ENCODE results near the gene AHRR.

AHRR gene

DNA sequence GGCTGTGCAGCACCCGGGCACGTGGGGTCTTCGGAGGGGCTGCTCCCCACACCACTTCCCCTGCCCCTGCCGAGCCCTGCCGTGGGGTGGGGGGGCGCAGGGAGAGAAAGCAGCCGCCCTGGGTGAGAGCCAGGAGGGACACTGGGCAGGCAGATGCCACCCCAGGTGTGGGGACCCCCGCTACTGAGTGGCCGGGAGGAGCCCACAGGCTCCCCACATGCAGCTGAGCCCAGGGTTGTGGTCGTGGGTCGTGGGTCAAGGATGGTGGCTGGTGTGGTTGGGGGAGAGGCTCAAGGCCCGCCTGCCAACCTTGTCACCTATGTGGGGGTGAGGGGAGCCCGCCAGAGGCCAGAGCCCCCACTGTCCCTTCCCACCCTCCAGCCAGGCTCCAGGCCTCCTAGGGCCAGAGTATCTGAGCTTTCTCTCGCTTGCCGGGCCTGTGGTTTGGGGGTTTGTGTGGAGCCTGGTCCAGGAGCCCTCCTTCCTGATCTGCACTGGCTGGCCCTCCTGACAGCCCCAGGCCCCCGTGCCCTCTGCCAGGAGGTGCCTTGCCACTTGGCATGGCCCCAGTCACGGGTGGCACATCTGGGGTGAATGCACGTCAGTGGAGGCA is 157.0 kb downstream of the AHRR start:
- TF ChIP-seq, protein P1, sequence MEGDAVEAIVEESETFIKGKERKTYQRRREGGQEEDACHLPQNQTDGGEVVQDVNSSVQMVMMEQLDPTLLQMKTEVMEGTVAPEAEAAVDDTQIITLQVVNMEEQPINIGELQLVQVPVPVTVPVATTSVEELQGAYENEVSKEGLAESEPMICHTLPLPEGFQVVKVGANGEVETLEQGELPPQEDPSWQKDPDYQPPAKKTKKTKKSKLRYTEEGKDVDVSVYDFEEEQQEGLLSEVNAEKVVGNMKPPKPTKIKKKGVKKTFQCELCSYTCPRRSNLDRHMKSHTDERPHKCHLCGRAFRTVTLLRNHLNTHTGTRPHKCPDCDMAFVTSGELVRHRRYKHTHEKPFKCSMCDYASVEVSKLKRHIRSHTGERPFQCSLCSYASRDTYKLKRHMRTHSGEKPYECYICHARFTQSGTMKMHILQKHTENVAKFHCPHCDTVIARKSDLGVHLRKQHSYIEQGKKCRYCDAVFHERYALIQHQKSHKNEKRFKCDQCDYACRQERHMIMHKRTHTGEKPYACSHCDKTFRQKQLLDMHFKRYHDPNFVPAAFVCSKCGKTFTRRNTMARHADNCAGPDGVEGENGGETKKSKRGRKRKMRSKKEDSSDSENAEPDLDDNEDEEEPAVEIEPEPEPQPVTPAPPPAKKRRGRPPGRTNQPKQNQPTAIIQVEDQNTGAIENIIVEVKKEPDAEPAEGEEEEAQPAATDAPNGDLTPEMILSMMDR (IDR thresholded peaks at IDR 0.05; ENCODE audit: control insufficient read depth, extremely low read depth, insufficient read depth), result no peak
- no peak overlapping the region for H3K4me3 ChIP-seq (ENCODE audit: low read depth, low read length)
- no peak for DNase-seq (ENCODE audit: low read depth)

DNA sequence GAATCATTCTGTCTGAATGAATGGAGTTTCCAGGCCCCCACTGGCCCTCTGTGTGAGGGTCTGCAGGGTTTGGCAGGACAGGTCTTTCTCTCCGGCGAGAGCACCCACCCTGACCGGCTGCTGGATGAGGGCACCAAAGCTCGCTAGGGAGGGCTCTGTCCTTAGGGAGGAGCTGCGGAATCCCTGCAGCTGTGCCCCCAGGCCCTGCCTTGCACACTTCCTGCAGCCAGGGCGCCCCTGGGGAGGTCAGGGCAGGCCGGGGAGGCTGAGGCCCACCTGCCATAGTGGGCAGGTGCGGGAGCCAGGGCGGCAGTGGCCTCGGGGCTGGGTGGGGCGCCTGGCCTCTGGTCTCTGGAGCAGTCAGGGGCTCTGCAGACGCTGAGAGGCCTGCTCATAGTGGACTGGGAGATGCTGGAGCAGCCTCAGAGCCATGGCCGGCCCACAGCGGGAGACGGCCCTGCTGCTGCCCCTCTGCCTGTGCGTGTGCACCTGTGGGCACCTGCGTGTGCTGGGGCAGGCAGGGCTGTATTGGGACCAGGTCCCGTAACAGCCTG is 157.5 kb downstream of the AHRR start:
- no peak for DNase-seq (ENCODE audit: low read depth)
- TF ChIP-seq, protein P1 (IDR thresholded peaks at IDR 0.05; ENCODE audit: control insufficient read depth, extremely low read depth, insufficient read depth), result no peak
- H3K4me3 ChIP-seq (ENCODE audit: low read depth, low read length), result no peak overlapping the region

- DNase-seq (ENCODE audit: low read depth), result no peak
- H3K4me3 ChIP-seq (ENCODE audit: low read depth, low read length), result no peak overlapping the region
- TF ChIP-seq, protein P1 (IDR thresholded peaks at IDR 0.05; ENCODE audit: control insufficient read depth, extremely low read depth, insufficient read depth), result no peak
These were observed 158.2 kb downstream of the AHRR start for GRCh38 chr5:479566-480319.

DNA sequence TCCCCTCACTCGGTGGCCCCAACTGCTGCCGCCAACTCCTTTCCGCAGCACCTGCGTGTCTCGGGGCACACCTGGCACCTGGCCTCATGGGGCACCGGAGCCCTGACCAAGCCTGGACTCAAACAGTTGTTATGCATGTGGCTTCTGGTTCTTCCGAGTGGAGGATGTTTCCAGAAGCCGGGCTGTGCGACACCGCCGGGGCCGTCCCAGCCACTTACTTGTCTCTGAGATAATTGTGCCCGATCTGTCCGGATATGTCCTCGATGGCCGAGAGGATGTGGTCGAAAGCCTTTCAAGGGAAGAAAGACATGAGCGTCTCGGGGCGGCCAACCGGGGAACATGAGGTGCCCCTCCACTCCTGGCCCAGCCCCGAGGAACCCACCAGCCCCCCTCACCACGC is 159.8 kb downstream of the AHRR start:
- no peak overlapping the region for H3K4me3 ChIP-seq (ENCODE audit: low read depth, low read length)
- TF ChIP-seq, protein P1 (IDR thresholded peaks at IDR 0.05; ENCODE audit: control insufficient read depth, extremely low read depth, insufficient read depth), result no peak
- no peak for DNase-seq (ENCODE audit: low read depth)

DNA sequence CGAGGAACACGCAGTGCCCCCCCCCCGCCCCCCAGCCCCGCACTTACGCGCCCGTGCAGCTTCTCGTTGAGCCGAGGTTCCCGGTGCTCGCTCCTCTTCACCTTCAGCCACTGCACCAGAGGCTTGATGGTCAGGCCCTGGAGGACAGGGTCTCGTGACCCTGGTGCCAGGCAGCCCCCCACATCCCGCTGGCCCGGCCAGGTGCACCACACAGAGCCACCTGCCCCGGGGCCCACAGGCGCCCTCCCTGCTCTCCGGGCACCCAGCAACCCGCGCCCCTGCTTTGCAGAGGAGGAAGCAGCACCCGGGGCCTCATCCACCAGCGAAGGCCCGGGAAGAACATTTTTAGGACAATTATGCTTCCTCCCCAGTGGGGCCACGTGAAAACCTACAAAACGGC is 160.5 kb downstream of the AHRR start:
- H3K4me3 ChIP-seq (ENCODE audit: low read depth, low read length), result no peak overlapping the region
- TF ChIP-seq, protein P1 (IDR thresholded peaks at IDR 0.05; ENCODE audit: control insufficient read depth, extremely low read depth, insufficient read depth), result no peak
- no peak for DNase-seq (ENCODE audit: low read depth)

DNA sequence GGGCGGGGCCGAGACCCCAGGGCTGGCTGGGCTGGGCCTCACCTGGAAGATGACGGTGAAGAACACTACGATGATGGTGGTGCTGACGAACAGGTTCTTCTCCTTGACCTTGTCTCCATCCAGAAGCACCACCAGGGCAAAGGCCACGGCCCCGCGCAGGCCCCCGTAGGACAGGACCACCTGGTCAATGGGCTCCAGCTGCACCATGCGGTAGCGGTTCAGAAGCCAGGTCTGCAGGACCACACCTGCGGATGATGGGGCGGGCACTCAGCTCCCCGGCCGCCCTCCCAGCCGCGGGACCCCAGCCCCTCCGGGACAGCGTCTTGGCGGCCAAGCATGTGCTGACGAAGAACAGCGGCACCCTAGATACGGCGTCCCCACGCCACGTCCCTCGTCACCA is 161.0 kb downstream of the AHRR start:
- TF ChIP-seq, protein P1 (IDR thresholded peaks at IDR 0.05; ENCODE audit: control insufficient read depth, extremely low read depth, insufficient read depth), result no peak
- DNase-seq (ENCODE audit: low read depth), result no peak
- H3K4me3 ChIP-seq (ENCODE audit: low read depth, low read length), result no peak overlapping the region

Measured in LNCaP clone FGC (cell line).